Skin of body (tissue), 2 donors: ENCODE measurements around the gene KRT3. TPM values are rescaled to one million over a fixed set of nuclear protein-coding genes. Genes with fewer than 3 reads are reported as not detected.
"Not testable (repeated sequence)": the region's sequence is repeated elsewhere in the genome, so short reads cannot be mapped to it uniquely, and the experiment has no call there.

Experiments used
- DNase-seq: peaks from one replicate; lab custom pipeline; 2025; lab: John Stamatoyannopoulos, UW
- total RNA-seq: library from RNA; depleted of rRNA; stranded (reverse); fragments of >200 nt; gene quantifications from one replicate; pipeline ENCODE4 v1.2.3, GENCODE V29; 2014

KRT3 gene
- total RNA-seq, 1 donor from 2014 or later, result 0.10 TPM

DNA sequence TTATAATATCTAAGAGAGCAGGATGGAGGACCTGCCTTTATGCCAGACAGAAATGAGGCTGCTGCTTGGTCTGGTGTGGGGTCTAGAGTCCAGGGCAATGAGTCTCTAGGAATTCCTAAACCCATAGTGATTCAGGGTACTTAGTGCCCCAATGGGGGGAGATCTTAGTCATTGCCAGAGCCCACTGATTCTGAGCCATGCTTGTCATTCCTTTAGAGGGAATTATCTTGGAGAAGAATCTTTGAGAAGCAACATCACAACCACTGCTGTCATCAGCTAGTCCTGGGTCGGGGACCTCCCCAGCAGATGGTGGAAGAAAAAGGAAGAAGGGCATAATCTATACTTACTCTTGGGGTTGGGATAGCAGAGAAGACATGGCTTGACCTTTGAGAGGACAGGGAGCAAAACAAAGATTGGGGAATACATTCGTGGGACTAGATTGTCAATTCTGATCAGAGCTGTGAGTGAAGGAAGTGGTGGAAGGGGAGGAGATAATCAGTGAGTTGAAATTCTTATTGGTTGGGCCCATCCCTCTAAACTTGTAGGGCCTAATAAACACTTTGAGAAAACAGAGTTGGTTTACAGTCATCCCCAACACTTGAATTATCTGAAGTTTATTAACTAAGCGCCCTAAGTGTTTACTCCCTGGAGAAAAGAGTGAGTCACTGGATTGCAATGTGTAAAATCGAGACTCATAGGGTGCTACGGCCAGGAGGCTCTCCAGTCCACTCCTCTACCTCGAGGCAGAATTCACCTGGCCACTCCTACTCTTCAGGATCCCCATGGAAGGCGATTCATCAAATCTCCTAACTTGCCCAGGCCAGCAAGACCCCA lies 3.0 kb upstream of the KRT3 start:
- DNase-seq, result no peak

DNA sequence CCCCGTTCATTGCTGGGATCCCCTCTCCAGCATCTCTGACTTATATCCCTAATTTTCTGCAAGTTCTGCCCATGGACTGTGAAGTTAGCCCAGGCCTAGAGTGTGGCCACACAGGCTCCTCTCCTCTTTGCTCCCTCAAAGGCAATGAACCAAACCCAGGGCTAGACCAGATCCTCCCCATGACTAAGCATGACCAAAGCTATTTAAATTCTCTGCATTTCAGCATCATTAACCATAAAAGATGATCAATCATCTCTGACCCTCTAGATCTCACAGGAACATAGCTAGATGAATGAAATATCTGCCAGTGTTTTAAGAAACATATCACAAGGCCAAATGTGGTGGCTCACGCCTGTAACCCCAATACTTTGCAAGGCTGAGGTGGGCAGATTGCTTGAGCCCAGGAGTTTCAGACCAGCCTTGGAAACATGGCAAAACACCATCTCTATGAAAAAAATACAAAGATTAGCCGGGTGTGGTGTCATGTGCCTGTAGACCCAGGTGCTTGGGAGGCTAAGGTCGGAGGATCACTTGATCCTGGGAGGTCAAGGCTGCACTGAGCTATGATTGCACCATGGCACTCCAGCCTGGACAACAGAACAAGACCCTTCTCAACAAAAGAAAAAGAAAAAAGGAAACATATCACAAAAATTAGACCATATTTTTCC lies 2.2 kb upstream of the KRT3 start:
- DNase-seq, result no peak

DNA sequence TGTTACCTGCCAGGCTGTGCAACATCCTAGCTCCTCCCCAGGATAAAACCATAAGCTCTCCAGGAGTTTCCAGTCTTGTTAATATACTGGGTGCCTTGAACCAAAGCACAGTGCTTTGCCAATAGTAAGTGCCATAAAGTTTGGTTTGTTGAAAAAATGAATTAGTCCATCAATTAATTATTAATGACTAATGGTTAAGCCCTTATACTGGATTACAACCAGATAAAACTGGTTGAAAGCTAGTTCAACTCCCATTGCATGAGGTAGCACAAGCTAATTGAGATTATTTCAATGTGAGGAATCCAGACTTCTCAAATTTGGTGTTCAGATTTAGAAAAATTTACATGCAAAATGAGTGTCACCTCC lies 1.6 kb upstream of the KRT3 start:
- no peak for DNase-seq

DNA sequence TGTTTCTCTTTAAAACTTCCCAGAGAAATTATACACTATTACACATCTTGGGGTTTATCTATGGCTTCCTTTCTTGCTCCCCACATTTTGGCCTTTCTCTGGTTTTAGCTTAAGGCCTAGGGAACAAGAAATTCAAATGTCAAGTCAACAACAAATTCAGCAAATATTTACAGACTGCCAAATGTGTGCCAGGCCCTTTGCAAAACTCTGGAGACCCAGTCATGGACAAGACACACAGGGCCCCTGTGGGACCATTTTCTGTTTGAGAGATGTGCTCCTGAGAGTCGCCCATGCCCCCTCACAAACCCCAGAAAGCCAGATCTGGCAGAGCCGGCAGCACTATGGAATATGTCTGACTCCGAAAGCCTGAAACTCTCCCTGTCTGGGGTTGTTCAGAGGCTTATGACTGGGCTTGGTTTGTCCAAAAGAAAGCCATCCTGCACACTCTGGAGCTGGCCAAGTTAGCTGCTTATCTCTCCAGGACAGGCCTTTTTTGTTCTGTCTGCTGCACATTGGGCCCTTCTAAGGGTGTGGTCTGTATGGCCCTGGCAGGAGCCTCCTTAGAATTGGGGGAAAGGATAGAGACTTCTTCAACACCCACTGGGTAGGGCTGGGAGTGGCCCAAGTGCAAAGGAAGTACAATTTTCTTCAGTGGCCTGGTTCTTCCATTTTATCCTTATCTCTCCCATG lies 1.1 kb upstream of the KRT3 start:
- no peak for DNase-seq

DNA sequence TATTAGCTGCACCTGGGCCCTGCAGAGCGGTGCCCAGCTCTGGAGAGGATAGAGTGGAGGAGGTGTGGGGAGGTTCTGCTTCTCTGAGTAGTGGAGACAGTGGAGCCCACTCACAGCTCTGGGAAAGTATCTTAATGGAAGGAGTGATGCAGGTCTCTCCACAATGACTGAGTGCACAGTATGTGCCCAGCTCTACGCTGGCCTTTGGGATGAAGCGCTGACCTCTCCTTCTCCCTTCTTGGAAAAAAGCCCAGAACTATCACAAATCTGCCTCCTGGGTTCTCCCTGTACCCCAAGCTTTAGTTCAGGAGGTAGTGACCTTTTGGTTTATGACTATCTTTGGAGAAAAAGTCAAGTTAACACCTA lies 495 bp upstream of the KRT3 start:
- no peak for DNase-seq

DNA sequence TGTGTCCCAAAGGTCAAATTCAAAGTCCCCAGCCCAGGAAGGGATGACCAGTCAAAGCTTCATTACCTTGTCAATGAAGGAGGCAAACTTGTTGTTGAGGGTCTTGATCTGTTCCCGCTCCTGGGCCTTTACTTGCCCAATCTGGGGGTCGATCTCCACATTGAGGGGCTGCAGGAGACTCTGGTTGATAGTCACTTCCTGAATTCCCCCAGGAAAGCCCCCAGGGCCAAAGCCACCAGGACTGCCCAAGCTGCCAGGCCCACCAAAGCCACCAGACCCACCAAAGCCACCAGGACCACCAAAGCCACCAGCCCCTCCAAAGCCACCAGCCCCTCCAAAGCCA lies 614 bp downstream of the KRT3 start:
- DNase-seq, result not testable (repeated sequence)

DNA sequence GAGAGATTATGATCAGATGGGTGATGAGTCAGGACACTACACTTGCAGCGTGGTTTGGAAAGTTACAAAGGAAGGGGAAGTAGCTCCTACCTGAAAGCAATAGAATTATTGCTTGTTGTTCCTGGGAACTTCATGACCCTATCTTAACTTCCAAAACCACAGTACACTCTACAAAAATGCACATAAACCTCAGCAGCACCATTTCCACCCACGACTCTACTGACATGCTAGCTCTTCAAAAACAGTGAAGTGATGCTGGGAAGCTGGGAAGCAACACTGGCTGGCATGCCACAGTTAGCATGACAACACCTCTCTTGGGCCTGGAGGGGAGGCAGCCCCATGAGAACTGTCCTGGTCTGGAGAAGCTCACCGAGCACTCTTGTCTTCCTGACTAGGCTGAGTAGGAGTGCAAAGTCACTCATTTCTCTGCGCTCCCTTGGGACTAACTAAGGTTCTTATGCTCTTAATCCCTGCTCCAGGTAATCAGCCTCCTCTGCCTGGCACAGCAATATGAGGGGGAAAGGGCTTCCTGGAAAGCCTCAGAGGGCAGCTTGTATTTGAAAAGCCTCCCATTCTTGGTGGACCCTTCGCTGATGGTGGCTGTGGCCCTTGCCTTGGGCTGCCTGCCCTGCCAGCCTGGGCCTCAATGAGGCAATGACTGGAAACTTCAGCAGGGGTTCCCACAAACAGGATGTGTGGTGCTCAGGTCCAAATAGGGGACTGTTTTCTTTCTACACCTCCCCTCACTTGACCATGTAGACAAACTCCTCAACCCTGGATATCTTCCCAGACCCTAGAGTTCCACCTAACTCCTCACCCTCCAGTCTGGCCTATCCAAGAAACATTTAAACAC lies 1.2 kb downstream of the KRT3 start:
- DNase-seq, result no peak

DNA sequence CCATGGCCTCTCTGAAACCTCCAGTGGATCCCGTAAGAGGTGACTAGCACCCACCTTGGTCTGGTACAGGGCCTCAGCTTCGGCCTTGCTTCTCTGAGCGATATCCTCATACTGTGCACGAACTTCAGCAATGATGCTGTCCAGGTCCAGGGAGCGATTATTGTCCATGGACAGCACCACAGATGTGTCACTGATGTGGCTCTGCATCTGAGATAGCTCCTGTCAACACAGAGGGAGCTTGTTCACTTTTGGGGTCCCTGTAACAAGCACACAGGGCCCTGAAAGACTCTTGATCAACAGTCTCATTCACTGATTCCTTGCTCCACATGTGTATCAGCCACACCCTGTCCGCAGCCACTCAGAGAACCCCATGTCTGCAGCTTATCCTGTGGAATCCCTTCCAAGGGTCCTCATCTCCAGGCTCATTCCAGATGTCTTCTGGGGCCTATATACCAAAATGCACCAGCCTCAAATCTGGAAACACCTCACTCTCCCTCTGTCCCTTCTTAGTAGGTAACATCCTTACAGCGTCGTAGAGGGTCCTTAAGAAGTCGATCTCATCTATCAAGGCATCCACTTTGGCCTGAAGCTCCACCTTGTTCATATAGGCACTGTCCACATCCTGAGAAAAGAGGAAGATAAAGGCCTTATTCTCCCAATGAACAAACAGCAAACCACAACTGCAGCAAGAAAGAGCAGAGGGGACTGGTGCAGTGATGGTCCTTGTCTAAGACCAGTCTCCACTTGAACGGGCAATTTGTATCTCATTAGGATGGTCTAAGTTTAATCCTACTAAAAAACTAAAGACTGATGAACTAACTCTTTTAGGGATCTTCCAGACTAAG lies 3.5 kb downstream of the KRT3 start:
- DNase-seq, result no peak

DNA sequence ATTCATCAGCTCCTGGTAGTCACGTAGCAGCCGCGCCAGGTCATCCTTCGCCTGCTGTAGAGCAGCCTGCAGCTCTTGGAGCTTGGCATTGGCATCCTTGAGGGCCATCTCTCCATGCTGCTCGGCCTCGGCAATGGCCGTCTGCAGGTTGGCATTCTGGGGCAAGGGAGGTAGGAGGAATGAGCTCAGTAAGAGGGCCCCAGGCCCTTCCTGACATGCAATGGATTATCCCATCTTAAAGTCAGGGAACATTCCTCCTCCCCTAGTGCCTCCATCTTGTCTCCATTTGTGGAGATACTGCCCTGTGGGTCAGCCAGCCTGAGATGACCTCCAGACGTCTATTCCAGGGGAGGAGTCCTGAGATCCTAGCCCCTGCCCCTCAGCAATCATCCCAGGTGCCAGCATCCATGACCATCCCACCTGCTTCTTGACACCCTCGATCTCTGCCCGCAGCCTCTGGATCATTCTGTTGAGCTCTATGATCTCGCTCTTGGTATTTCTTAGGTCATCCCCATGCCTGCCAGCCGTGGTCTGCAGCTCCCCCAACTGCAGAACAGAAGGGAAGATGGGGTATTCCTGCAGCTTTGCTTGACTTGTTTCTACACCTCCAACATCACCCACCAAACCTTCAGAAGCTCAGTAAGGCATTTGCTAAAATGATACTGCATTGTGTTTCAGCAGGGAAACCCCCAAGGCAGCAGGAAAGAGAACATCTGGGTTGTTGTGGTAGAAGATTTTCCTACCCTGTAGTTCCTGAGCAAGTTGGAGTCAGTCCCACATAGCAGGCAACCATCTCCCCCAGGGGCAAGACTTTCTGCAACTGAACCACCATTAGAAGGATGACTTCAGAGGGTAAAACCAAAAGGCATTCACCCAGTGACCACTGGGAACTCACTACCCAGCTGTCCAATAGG lies 4.4 kb downstream of the KRT3 start:
- no peak for DNase-seq

DNA sequence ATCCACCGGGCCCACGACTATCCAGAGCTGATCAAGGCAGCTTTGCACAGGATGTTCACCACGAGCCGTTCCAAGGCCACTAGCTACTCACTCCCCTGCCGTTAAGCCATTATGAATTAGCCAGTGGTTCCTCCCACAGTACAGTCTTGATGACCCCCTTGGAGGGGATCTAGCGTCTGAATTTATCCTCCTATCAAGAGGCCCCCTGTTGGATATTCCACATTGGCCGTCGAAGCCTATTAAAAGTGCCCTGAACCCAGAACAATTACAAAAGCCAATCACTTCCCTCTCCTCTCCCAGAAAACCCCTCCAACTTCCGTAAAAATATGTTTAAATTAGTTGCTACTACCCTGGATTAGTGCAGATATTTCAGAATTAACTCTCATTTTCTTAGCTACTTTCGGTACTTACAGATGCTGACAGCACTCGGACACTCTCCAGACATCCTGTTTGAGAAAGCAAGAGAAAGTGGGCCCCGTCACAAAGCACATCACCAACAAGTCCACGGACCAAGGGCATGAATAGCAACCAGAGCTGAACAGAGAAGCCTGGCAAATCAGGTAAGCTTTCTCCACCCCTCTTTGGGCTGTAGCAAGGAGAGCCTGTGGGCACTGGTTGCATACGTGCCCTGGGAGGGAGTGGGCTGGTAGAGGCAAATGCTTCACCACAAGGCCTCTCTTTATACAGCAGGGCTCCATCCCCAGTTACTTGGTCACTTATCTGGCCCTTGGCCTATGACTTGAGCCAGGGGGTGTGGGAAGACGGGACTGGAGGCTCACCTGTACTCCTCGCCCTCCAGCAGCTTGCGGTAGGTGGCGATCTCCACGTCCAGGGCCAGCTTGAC lies 5.3 kb downstream of the KRT3 start:
- no peak for DNase-seq

DNA sequence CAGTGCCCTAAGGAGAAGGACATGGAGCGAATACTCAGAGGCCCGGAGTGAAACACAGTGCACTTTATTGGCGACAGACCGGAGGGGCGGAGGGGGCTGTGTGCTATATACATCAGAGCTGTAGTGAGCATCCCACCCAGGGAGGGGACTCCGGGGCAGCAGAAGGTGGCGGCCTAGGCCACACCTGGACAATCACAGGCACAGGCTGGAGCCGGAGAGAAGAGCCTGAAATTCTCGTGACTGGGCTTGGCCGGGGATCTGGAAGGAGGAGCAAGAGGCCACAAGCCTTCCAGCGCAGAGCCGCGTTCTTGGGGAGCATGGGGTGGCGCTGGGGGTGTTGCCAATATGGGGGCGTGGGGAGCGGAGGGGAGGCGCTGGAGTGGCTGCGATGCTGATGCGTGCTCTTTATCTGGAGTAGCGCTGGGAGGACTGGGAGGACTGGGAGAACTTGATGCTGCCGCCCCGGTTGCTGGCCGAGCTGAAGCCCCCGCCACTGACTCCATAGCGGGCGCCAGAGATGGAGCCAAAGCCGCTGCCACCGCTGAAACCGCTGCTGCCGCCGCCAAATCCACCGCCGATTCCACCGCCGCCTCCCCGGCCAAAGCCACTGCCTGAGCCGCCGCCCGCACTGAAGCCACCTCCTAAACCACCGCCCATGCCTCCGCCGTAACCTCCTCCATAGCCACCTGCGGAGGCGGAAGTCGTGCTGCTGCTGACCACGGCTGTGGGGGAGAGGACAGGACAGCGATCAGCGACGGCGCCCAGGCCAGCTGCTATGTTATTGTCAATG lies 6.1 kb downstream of the KRT3 start:
- DNase-seq, result no peak

DNA sequence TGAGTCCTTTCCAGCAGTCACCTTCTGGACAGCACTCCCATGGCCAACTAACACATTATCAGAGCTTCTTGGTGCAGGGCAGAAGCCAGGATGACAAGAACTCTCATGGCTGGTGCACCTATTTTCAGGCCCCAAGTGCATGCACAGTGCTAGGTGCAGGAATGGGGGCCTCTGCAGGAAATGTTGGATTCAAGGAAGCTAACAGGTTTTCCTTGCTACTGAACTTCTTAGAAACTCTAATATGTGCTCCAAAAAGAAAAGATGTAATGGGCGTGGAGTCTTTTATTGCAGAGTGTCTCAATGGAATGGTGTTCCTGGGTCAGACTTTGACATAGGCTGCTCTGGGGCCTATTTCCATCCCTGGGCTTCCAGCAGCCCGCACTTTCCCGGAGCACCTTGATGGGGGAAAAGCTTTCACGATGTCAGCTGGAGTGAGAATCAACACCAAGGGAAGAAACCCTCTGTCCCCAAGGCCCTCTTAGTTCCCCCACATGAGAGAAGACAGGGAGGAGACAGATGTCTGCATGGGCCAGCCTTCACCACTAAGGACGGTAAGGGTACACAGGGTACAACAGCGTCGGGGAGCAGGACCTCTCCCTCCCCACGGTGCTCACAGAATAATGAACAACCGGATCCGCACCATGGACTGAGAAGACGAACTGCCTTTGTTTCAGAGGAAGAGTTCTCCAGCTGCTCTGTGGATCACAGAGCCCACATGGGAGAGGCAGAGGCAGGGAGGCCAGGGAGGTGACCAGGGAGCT lies 6.9 kb downstream of the KRT3 start:
- no peak for DNase-seq

DNA sequence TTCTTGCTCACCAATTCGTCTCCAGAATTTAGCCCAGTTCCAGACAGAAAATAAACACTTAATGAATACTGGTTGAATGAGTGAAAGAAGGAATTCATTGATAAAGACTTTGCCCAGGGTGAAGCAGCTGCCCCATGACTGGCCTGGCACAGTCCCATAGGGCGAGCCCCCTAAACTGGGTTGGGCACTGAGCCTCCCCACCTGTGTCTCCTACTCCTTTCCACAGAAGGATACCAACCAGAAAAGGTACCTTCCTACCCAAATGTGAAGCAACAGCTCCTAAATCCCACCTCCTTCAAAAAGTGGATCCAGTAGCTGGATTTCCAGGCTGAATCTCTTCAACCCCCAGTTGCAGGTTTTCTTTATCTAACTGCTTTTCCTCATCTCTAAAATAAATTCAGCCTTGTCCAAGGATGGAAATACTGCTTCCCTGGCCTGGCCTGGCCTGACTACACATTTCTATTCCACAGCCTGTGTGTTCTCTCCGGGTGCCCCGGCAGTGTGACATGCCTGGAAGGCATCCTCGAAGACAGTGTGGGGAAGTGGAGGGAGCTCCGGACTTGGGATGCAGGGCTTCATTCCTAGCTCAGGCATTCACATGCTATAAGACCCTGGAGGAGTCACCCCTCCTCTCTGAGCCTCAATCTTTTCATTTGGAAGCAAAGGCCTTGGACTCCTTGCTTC lies 7.6 kb downstream of the KRT3 start:
- no peak for DNase-seq

DNA sequence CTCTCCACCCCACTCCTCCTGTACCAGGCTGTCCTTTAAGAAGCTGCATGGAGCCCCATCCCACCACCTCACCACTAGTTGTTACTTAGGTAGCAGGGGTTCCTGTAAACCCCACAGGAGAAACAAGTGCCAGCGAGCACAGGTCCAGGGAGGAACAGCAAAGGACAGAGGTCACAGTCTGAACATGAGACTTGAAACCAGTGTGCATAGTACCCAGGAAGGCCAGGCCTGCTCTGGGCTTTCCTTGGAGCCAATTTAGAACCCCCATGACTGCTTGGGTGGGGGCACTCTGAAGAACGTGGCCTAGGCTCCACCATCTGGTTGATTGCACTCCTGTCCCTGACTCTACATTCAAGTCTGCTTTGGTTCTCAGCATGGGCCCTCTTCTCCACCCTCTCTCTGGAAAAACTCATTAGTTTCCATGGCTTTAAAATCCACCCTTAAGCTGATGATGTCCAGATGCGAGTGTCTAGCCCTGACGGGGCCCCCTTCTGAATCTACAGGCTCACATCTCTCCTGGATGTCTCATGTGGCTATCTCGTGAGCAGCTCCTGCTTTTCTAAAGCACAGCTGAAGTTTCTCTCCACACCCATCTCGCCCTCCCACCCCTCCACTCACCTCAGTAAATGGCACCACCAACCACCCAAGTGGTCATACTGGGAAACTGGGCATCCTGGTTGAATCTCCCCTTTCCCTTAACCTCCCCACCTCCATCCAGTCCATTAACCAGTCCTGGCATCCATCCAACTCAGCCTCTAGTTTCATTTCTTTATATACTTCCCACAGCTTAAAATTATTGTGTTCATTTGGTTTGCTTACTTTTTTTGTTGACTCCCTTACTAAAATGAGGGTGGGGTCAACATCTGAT lies 8.4 kb downstream of the KRT3 start:
- peak; percentile 5 for DNase-seq

DNA sequence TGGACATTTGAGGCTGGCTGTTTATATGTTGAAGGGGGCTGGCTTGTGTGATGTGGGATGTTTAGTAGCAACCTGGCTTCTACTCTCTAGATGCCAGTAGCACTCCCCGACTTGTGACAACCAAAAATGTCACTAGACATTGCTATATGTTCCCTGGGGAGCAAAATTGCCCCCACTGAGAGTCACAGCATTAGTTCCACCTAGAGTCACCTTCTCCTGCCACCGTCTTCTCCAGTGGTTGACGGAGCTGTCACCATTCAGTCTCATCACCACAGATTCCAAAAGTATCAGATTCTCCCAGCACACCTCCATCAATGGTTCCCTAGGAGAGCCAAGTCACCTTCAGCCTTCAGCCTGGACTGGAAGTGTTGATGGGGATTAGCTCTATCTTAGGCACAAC lies 11.0 kb downstream of the KRT3 start:
- no peak for DNase-seq
